Right forelimb (tissue), 1 donor: ENCODE data around the gene DHH.
"Not testable (repeated sequence)": the region's sequence is repeated elsewhere in the genome, so short reads cannot be mapped to it uniquely, and the experiment has no call there.

Experiments
- DNase-seq: peaks from one replicate; pipeline ENCODE4 v3.0.0-alpha.2; 2018

DHH gene

GRCh38 chr12:49094160-49094974, at the start of gene DHH:
DHH (minus strand) TSS chr12:49094801; CDS start chr12:49094512, 289 bp downstream.
- DNase-seq: peak; percentile 64

DNA sequence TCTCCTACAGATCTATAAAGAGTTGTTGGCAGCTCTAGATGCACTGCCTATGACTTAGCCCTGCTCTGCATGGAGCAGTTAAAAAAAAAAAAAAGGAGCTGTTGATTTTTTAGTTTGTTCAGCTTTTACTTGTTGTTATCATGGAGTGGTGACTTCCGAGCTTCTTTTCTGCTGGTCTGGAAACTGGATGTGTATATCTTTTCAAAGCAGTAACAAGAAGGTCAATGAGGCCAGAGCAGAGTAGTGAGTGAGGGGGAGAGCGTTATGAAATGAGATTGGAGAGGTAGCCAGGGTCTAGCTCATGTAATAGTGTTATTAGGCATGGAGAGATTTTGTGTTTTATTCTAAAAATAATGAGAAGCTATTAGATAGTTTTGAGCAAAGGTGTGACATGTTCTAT, 49.8 kb upstream of the DHH start:
- DNase-seq: no peak

DNA sequence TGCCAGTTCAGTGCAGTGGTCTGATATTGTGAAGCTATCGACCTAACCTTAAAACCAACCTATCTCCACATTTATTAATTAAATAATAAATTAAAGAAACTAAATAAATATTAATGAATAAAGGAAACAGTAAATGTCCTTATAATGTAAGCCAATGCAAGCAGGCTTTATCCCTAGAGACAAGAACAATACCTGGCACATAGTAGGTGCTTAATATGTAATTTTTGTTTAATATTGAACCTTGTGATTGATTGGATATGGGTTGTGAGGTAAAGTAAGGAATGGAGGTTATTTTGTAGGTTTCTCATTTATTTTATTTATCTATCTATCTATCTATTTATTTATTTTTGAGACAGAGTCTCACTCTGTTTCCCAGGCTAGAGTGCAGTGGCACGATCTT, 44.4 kb upstream of the DHH start:
- no peak for DNase-seq

GRCh38 chr12:49138587-49138986, 44.0 kb upstream of the DHH start:
- no peak for DNase-seq

DNA sequence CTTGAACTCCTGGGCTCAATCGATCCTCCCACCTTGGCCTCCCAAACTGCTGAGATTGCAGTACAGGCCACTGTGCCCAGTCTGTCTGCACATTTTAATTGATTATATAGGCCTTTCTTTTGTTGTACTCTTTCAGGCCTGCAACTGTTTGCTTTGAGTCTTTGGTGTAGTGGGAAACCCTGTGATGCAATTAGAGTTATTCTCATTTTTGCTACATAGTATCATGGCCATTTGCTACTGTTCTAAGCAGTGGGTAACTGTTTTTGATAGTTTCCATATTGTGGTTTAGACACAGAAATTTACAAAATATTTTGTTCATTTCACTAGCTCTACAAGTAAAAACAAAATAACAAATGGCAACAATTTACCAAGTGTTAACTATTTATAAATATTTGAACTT, 42.9 kb upstream of the DHH start:
- DNase-seq: no peak

DNA sequence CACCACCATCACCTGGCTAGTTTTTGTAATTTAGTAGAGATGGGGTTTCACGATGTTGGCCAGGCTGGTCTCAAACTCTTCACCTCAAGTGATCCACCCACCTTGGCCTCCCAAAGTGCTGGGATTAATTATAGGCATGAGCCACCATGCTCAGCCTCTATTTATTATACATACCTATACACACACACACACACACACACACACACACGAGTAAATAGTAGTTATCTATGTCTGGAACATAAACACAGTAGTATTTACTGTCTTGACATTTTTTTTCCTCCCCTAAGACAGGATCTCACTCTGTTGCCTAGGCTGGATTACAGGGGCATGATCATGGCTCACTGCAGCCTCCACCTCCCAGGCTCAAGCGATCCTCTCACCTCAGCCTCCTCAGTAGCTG, 42.4 kb upstream of the DHH start:
- DNase-seq: not testable (repeated sequence)

- no peak for DNase-seq
These were observed 39.0 kb upstream of the DHH start for GRCh38 chr12:49133590-49133989.

- DNase-seq: no peak
These were observed 38.4 kb upstream of the DHH start for GRCh38 chr12:49133014-49133413.

- DNase-seq: peak; percentile 48
These were observed 37.4 kb upstream of the DHH start for GRCh38 chr12:49131894-49132461.

DNA sequence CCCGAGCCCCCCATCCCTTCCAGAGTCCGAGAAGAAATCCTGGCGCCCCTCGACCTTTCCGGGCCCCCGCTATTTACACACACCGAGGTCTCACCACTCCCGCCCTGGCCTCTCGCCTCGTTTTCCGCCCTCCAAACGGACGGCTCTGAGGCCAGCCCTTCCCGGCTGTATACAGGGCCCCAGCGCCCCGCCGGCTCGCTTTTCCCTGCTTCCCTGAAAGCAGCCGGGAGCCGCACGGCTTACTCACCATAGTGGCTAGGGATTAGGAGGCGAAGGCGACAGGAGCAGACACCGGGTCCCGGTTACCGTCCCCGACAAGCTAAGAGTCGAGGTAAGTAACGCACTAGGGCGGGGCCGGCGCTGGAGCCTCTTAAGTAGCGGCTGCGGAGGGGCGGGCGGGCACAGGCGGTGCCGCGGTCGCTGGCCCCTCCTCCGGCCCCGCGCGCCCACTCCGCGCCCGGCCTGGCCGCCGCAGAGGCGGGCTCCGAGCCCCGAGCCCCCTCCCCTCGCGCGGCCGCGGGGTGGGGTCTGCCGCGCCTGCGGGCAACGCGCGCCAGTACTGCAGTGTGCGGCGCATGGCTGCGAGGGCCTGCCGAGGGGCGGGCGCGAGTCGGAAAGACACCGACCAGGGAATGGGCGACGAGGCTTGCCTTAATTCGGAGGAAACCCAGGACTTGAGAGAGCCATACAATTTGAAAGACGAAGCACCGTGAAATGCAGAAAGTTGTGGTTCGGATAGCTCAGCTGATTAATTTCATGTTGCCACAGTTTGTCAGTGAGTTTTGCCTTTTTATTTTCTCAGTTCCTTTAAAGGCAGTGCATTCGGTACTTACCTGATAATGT, 36.7 kb upstream of the DHH start, which contains the start of gene TUBA1B:
TUBA1B (minus strand) TSS at position 345 of the 843 bp plus-strand sequence; CDS start at position 250, 95 bp downstream.
- DNase-seq: peak; percentile 95

- peak; percentile 93 for DNase-seq
These were observed 35.8 kb upstream of the DHH start for GRCh38 chr12:49130151-49131050.

DNA sequence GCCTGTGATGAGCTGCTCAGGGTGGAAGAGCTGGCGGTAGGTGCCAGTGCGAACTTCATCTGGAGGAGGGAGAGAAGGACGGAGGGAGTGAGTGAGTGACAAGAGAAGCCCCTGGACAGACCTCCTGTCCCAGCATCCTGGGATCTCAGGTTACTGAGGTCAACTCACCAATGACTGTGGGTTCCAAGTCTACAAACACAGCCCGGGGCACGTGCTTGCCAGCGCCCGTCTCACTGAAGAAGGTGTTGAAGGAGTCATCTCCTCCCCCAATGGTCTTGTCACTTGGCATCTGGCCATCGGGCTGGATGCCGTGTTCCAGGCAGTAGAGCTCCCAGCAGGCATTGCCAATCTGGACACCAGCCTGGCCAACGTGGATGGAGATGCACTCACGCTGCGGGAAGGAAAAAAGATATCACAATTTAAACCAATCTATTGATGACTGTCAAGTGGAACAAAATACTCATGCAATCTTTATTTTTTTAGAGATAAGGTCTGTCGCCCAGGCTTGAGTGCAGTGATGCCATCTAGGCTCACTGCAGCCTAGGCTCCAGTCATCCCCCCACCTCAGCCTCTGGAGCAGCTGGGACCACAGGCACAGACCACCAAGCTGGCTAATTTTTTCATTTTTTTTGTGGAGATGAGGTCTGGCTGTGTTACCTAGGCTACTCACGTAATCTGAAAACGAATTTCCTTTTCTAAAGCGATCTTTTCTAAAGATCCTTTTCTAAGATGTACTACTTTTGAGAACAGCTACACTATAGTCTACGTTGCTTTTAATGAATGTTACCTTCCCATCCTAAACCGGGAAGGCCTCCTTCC, 34.9 kb upstream of the DHH start:
- peak; percentile 44 for DNase-seq

GRCh38 chr12:49127971-49128370, 33.4 kb upstream of the DHH start:
- not testable (repeated sequence) for DNase-seq

DNA sequence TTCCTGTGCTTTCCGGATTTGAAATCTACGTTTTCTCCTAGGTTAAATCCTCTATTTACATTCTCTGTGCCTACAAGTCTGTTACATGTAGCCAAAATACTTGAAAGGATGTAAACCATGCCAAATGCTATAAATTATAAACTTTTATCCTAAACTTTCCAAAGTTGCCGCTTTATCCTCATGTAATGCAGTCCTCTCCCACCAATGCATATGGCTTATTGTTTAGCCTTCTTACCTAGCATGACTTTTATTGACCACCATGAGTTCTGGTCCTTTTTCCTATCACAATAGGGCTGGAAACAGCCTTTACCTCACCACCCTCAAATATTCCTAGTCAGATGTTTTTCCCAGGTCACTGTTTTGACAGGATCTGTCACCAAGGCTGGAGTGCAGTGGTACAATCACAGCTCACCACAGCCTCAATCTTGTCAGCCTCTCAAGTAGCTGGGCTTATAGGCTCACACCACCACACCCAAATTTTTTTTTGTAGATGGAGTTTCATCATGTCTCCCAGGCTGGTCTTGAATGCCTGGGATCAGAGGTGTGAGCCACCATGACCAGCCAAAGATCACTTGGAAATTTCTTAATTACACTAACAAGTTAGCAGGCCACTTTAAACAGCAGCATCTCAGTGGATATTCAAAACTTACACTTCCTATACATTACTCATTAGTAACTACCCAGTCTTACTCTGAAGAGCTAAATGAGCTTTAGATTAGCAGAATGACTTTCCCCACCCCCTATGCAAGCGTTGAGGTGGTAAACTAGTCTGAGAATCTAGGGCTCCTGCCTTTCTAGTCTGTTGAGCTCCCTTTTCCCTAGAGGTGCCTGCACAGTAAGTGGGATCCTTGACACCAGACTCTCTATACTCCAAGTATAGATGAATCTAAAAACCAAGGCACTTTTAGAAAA, 32.5 kb upstream of the DHH start:
- DNase-seq: no peak

DNA sequence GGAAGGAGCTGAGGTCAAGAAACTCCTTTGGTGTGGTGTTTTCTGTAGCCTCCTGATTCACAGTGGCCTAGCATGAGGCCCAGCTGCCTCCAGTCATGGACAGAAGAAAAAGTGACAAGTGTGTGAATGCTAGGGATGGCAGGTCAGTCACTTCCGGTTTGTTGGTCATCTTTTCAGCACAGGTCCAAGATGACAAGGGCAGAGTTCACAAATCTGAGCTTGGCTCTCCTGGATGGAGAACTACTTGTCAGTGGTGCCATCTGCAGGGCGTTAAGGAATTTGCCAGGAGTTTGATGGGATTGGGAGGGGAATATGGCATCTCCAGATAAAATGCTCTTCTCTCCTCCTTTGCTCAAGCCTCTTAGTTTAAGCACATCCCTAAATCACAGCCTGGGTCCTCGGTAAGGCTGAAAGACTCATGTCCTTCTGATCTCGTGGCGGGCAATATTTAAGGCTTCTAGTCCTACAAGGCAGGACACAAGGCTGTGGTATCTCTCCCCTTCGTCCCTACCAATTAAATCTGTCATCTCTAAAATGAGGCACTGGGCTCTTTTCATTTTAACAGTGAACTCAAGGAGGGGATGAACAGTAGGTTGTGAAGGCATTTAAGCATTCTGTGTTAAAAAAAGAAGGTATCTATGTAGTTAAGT, 26.6 kb upstream of the DHH start:
- no peak for DNase-seq

DNA sequence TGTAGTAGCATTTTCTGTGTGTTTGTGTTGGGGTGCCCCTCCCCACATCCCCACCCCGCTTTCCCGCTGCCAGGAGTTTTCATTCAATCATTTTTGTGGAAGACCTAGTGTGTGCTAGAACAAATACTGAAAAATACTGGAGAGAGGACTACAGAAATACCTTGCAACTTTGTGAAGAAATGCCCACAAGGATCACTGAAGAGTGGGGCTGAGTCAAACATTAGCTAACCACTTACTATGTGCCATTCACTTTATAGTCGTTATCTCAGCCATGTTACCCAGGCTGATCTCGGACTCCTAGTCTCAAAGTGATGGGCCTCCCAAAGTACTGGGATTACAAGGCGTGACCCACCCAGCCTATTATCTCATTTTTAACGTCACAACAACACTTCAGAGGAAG, 16.6 kb upstream of the DHH start:
- DNase-seq: no peak

DNA sequence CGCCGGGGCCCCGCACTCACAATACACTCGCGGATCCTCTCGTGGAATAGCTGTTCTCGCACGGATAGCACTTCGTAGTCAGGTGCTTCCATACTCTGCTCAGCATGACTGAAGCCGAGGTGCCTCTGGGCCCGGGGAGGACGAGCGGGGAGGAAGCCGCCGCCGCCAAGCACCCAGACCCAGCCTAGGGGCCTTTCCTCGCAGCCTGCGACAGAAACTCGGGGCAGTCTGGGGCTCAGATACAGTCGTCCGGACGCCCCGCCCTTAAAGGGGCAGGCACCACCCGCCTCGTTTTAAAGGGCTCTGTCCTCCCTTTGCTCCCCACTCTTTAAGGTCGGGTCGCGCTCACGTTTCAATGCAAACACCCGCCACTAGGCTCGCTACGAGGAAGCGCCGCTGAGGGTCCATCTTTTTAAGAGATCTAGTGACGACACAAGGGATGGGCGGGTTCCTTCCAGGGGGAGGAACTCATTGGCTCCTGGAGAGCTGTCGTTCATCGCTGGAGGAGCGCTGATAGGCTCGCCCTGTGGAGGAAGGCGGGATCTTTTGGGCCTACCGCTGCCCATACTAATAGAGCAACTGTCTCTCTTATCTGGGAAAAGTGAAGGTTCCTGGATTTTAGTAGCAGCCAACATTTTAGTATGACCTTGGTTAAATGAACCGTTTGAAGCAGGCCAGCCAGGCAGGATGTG, 16.0 kb upstream of the DHH start, which contains the start of gene LMBR1L:
LMBR1L (minus strand) TSS at position 384 of the 692 bp plus-strand sequence; CDS start at position 92, 292 bp downstream.
- peak; percentile 97 for DNase-seq

DNA sequence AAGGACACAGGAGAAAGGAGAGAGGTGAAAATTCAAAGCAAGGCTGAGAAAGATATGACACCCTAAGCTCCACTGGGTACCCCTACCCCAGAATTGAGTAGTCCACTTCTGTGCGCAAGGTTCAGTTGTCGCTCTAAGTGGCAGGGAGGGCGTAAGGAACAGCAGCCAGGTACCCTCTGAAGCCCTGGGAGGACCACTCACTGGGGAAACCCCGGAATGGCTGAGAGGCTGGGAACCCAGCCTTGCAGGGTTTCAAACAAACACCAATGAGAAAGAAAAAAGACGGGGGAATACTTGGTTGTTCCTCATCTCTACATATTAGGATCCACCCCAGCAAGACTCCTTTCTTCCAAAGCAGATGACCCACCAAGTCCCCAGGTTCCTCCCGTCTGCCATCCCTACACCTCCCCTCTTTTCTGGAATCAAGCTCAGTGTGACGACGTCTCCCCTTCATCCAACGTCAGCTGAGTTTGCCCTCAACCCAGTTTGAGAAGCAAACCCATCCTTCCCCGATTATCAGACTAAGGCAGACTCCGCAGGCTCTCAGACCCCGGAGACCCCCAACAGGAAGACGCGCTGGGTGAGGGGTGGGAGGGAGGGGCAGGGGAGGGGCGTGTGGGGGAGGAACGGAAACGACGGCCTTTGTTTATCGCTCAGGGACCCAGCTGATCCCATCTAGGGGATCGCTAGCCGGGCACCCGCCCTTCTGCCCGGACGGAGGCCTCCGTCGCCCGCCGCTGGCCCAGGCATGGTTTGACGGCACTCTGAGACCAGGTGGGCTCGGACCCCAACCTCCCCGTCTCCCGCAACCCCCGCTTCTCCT, 15.3 kb upstream of the DHH start:
- peak; percentile 68 for DNase-seq
